ENCODE measurements around the gene UFSP1. TPM values are rescaled to one million over a fixed set of nuclear protein-coding genes. Genes with fewer than 3 reads are reported as not detected.

UFSP1 gene
- total and polyA plus RNA-seq, 8 donors: 0.87 to 4.4 (median 1.7) TPM

DNA sequence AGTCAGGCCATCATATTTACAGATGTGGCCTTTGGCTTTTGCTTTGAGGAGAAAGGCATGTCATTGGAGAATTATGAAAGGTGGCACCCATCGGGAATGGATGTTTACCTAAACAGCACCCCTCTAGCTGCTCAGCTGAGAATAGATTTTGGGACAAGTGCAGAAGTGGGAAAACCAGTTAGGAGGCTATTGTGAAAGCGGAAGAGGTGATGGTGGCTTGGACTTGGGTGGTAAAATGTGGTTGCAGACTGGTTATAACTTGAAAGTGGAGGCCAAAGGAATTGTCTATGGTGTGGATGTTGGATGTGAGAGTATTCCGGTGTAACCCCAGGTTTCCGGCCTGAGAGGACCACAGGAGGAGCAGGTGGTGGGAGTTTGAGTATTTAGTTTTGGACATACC lies 42.2 kb downstream of the UFSP1 start:
- intact Hi-C loops (cut with DNase I): no loop called here
- no peak for ATAC-seq
- peaks cover 0 to 8% of the 10 kb centered on the region in 2 donors for H3K4me1 ChIP-seq

DNA sequence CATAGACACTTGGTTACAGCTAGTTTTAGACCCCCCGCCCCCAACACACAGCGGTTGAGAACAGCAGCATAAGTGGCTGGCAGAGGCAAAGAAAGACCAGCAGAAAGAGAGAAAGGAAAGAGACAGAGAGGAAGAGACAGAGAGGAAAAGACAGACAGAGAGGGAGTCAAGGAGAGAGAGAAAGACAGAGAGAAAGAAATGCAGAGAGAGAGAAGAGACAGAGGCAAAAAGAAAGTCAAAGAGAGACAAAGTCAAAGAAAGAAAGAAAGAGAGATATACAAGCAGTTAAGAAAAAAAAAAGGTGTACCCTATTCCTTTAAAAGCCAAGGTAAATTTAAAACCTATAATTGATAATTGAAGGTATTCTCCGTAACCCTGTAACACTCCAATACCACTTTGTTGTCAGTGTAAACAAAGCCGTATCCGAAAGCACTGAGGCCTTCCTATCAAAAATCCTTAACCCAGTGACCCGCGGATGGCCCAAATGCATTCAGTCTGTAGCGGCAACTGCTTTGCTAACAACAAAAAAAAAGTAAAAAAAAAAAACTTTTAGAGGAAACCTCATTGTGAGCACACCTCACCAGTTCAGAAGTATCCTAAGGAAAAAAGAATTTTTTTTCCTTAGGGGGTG lies 48.9 kb downstream of the UFSP1 start:
- intact Hi-C loops (cut with DNase I): no loop called here

More for the DNA sequence above, 42.2 kb downstream of the UFSP1 start:
- no peaks in the 10 kb centered on the region for H3K9me3 ChIP-seq
- H3K4me3 ChIP-seq: no peak overlapping the region
- TF ChIP-seq, protein P1, sequence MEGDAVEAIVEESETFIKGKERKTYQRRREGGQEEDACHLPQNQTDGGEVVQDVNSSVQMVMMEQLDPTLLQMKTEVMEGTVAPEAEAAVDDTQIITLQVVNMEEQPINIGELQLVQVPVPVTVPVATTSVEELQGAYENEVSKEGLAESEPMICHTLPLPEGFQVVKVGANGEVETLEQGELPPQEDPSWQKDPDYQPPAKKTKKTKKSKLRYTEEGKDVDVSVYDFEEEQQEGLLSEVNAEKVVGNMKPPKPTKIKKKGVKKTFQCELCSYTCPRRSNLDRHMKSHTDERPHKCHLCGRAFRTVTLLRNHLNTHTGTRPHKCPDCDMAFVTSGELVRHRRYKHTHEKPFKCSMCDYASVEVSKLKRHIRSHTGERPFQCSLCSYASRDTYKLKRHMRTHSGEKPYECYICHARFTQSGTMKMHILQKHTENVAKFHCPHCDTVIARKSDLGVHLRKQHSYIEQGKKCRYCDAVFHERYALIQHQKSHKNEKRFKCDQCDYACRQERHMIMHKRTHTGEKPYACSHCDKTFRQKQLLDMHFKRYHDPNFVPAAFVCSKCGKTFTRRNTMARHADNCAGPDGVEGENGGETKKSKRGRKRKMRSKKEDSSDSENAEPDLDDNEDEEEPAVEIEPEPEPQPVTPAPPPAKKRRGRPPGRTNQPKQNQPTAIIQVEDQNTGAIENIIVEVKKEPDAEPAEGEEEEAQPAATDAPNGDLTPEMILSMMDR (IDR thresholded peaks at IDR 0.05): no peak
- DNase-seq: no peak
- H3K36me3 ChIP-seq: no peaks in the 10 kb centered on the region
- no peak overlapping the region for H3K27ac ChIP-seq
- no peaks in the 10 kb centered on the region for H3K27me3 ChIP-seq

GRCh38 chr7:100839361-100839760 lies 50.2 kb downstream of the UFSP1 start:
- no peak for ATAC-seq
- Histone ChIP-seq H3K36me3 (no peaks in the 10 kb centered on the region), H3K9me3 (no peaks in the 10 kb centered on the region), H3K4me1 (peaks cover 6 to 19% of the 10 kb centered on the region in 2 donors), H3K27ac (no peak overlapping the region), H3K4me3 (no peak overlapping the region), H3K27me3 (no peaks in the 10 kb centered on the region)
- no peak for DNase-seq
- intact Hi-C loops (cut with DNase I): loop anchor here in 1 of 2 donors (5.0 kb wide), 1 partner anchor 37 kb away; no protein-coding TSS in a partner anchor
- TF ChIP-seq, protein P1 (IDR thresholded peaks at IDR 0.05): no peak

More for the DNA sequence above, 48.9 kb downstream of the UFSP1 start:
- ATAC-seq: no peak
- no peak overlapping the region for H3K4me3 ChIP-seq
- TF ChIP-seq, protein P1 (IDR thresholded peaks at IDR 0.05): no peak
- no peak for DNase-seq
- H3K27ac ChIP-seq: no peak overlapping the region
- H3K27me3 ChIP-seq: no peaks in the 10 kb centered on the region
- no peaks in the 10 kb centered on the region for H3K9me3 ChIP-seq
- H3K36me3 ChIP-seq: no peaks in the 10 kb centered on the region
- peaks cover 6 to 19% of the 10 kb centered on the region in 2 donors for H3K4me1 ChIP-seq

Small RNAs within 50 kb of the gene (microRNA-seq; reads per million reads assigned to microRNA genes)
- gene MIR6875: 0.34 to 0.68 reads per million in 2 donors

Other genes starting within 250 kb of the UFSP1 start
- 1 to 10 TPM in 1 of 2 donors, under 1 TPM in 1; 0.67 to 1.8 TPM for gene TFR2, start 248.2 kb downstream of the UFSP1 start, total RNA-seq
- gene TFR2, start 248.2 kb downstream of the UFSP1 start, polyA plus RNA-seq (ENCODE audit: insufficient read length in 6 of 6): 1 to 10 TPM in 4 of 6 donors, under 1 TPM in 2; 0.96 to 2.6 (median 1.2) TPM
- gene ACTL6B, start 233.3 kb downstream of the UFSP1 start, total RNA-seq: not detected
- under 1 TPM in 2 of 6 donors, not detected in 4; 0.17 to 0.20 TPM for gene ACTL6B, start 233.3 kb downstream of the UFSP1 start, polyA plus RNA-seq (ENCODE audit: insufficient read length in 6 of 6)
- gene GNB2, start 216.0 kb downstream of the UFSP1 start, total RNA-seq: 100 to 1,000 TPM; 214 to 273 TPM
- gene GNB2, start 216.0 kb downstream of the UFSP1 start, polyA plus RNA-seq (ENCODE audit: insufficient read length in 6 of 6): 100 to 1,000 TPM; 151 to 220 (median 192) TPM
- gene GIGYF1, start 195.5 kb downstream of the UFSP1 start, total RNA-seq: 10 to 100 TPM; 28.3 to 33.0 TPM
- gene GIGYF1, start 195.5 kb downstream of the UFSP1 start, polyA plus RNA-seq (ENCODE audit: insufficient read length in 6 of 6): 10 to 100 TPM; 35.3 to 57.7 (median 42.1) TPM
- gene POP7, start 183.6 kb downstream of the UFSP1 start, total RNA-seq: 10 to 100 TPM; 22.4 to 29.7 TPM
- gene POP7, start 183.6 kb downstream of the UFSP1 start, polyA plus RNA-seq (ENCODE audit: insufficient read length in 6 of 6): 10 to 100 TPM; 15.8 to 23.8 (median 20.2) TPM
- not detected for gene EPO, start 169.2 kb downstream of the UFSP1 start, total RNA-seq
- under 1 TPM in 3 of 6 donors, not detected in 3; 0.20 to 0.34 (median 0.28) TPM for gene EPO, start 169.2 kb downstream of the UFSP1 start, polyA plus RNA-seq (ENCODE audit: insufficient read length in 6 of 6)
- gene ZAN, start 156.1 kb downstream of the UFSP1 start, total RNA-seq: not detected
- gene ZAN, start 156.1 kb downstream of the UFSP1 start, polyA plus RNA-seq (ENCODE audit: insufficient read length in 6 of 6): not detected
- 10 to 100 TPM; 72.9 to 79.1 TPM for gene EPHB4, start 62.2 kb downstream of the UFSP1 start, total RNA-seq
- gene EPHB4, start 62.2 kb downstream of the UFSP1 start, polyA plus RNA-seq (ENCODE audit: insufficient read length in 6 of 6): 100 to 1,000 TPM in 4 of 6 donors, 10 to 100 TPM in 2; 91.6 to 123 (median 104) TPM
- 10 to 100 TPM; 35.7 to 49.9 TPM for gene SLC12A9, start 37.0 kb downstream of the UFSP1 start, total RNA-seq
- 10 to 100 TPM; 32.2 to 53.7 (median 40.8) TPM for gene SLC12A9, start 37.0 kb downstream of the UFSP1 start, polyA plus RNA-seq (ENCODE audit: insufficient read length in 6 of 6)
- 10 to 100 TPM; 72.9 to 84.9 TPM for gene TRIP6, start 22.3 kb downstream of the UFSP1 start, total RNA-seq
- gene TRIP6, start 22.3 kb downstream of the UFSP1 start, polyA plus RNA-seq (ENCODE audit: insufficient read length in 6 of 6): 10 to 100 TPM; 61.5 to 96.6 (median 76.2) TPM
- gene SRRT, start 14.6 kb downstream of the UFSP1 start, total RNA-seq: 100 to 1,000 TPM in 1 of 2 donors, 10 to 100 TPM in 1; 91.4 to 119 TPM
- gene SRRT, start 14.6 kb downstream of the UFSP1 start, polyA plus RNA-seq (ENCODE audit: insufficient read length in 6 of 6): 100 to 1,000 TPM; 155 to 232 (median 177) TPM
- 1 to 10 TPM; 2.4 to 3.3 TPM for gene ACHE, start 6.2 kb upstream of the UFSP1 start, total RNA-seq
- 1 to 10 TPM; 1.6 to 4.5 (median 2.7) TPM for gene ACHE, start 6.2 kb upstream of the UFSP1 start, polyA plus RNA-seq (ENCODE audit: insufficient read length in 6 of 6)
- gene MUC3A, start 59.8 kb upstream of the UFSP1 start, total RNA-seq: 1 to 10 TPM; 2.9 to 3.6 TPM
- gene MUC3A, start 59.8 kb upstream of the UFSP1 start, polyA plus RNA-seq (ENCODE audit: insufficient read length in 6 of 6): under 1 TPM; 0.37 to 0.67 (median 0.58) TPM
- gene MUC12, start 79.8 kb upstream of the UFSP1 start, total RNA-seq: 1 to 10 TPM in 1 of 2 donors, under 1 TPM in 1; 0.44 to 1.7 TPM
- gene MUC12, start 79.8 kb upstream of the UFSP1 start, polyA plus RNA-seq (ENCODE audit: insufficient read length in 6 of 6): 1 to 10 TPM in 3 of 6 donors, under 1 TPM in 3; 0.45 to 2.0 (median 1.2) TPM
- under 1 TPM in 1 of 2 donors, not detected in 1; 0.05 TPM for gene MUC17, start 130.4 kb upstream of the UFSP1 start, total RNA-seq
- under 1 TPM in 1 of 6 donors, not detected in 5; 0.46 TPM for gene MUC17, start 130.4 kb upstream of the UFSP1 start, polyA plus RNA-seq (ENCODE audit: insufficient read length in 6 of 6)
- 10 to 100 TPM; 42.8 to 55.6 TPM for gene TRIM56, start 195.8 kb upstream of the UFSP1 start, total RNA-seq
- gene TRIM56, start 195.8 kb upstream of the UFSP1 start, polyA plus RNA-seq (ENCODE audit: insufficient read length in 6 of 6): 10 to 100 TPM; 23.4 to 29.2 (median 25.8) TPM
- 10 to 100 TPM; 59.4 to 80.5 TPM for gene SERPINE1, start 237.4 kb upstream of the UFSP1 start, total RNA-seq
- 1 to 10 TPM; 2.5 to 6.5 (median 3.9) TPM for gene SERPINE1, start 237.4 kb upstream of the UFSP1 start, polyA plus RNA-seq (ENCODE audit: insufficient read length in 6 of 6)